ENCODE results near the gene HTT-AS.

Gene HTT-AS

GRCh38 chr4:3016961-3017360 is 57.4 kb downstream of the HTT-AS start:
- no peak for TF ChIP-seq GATA2 (IDR thresholded peaks at IDR 0.05; ENCODE audit: low read depth, low read length)
- TF ChIP-seq GATA3 (IDR thresholded peaks at IDR 0.05; ENCODE audit: low read depth, low read length) = no peak

GRCh38 chr4:3013839-3014350 is 60.4 kb downstream of the HTT-AS start:
- TF ChIP-seq GATA3 (IDR thresholded peaks at IDR 0.05; ENCODE audit: low read depth, low read length) = no peak
- peak; percentile 19; the same call in 1 of the 2 replicates for TF ChIP-seq GATA2 (IDR thresholded peaks at IDR 0.05; ENCODE audit: low read depth, low read length)

Measured in SH-SY5Y (cell line).